MCF 10A (cell line): ENCODE measurements around the gene MED12L. TPM values are rescaled to one million over a fixed set of nuclear protein-coding genes. Genes with fewer than 3 reads are reported as not detected.
"Not testable (repeated sequence)": the region's sequence is repeated elsewhere in the genome, so short reads cannot be mapped to it uniquely, and the experiment has no call there.

ENCODE experiments used
- BruUV-seq: library from RNA; stranded (reverse); fragments of 400-500 nt; replicated peaks from 2 replicates; lab custom pipeline; 2021; lab: Mats Ljungman, UMichigan
- CTCF ChIA-PET: fragments of 300-600 bp; sonication (Branson Sonifier 250); formaldehyde crosslinking; extraction: SDS; loops from one replicate; lab custom pipeline; 2021; ENCODE audit warnings: antibody characterized with exemption, inconsistent platforms; lab: Yijun Ruan, JAX
- POLR2A ChIA-PET: fragments of 300-600, 350-650 bp; sonication (Branson Sonifier 250); formaldehyde crosslinking; extraction: SDS; loops from one replicate; lab custom pipeline; 2020; ENCODE audit warnings: antibody characterized with exemption, inconsistent platforms; lab: Yijun Ruan, JAX
- DNase-seq: peaks from one replicate; pipeline ENCODE4 v3.0.0-alpha.2; 2018; ENCODE audit not compliant: unreplicated experiment
- H3K27ac Mint-ChIP-seq: one replicate; pipeline ENCODE4 v1.8.0; 2022; ENCODE audit warnings: mild to moderate bottlenecking, low read depth, mixed read lengths; ENCODE audit not compliant: unreplicated experiment
- H3K27me3 Mint-ChIP-seq: one replicate; pipeline ENCODE4 v1.8.0; 2022; ENCODE audit warnings: mixed read lengths; ENCODE audit not compliant: insufficient read depth, unreplicated experiment
- H3K36me3 Mint-ChIP-seq: one replicate; pipeline ENCODE4 v1.8.0; 2022; ENCODE audit warnings: mild to moderate bottlenecking, moderate library complexity, mixed read lengths; ENCODE audit not compliant: insufficient read depth, unreplicated experiment
- H3K4me1 Mint-ChIP-seq: one replicate; pipeline ENCODE4 v1.8.0; 2022; ENCODE audit warnings: mixed read lengths; ENCODE audit not compliant: insufficient read depth, unreplicated experiment
- H3K4me3 Mint-ChIP-seq: one replicate; pipeline ENCODE4 v1.8.0; 2022; ENCODE audit warnings: mild to moderate bottlenecking, moderate library complexity, mixed read lengths; ENCODE audit not compliant: unreplicated experiment
- H3K9me3 Mint-ChIP-seq: one replicate; pipeline ENCODE4 v1.8.0; 2022; ENCODE audit warnings: mixed read lengths; ENCODE audit not compliant: unreplicated experiment
- CTCF ChIP-seq: fragments of 200-600 bp; IDR thresholded peaks from one replicate; pipeline ENCODE4 v1.8.0; 2022; ENCODE audit warnings: antibody characterized with exemption, mild to moderate bottlenecking; ENCODE audit not compliant: unreplicated experiment
- intact Hi-C: fragments of 100-400 bp; cut with micrococcal nuclease; formaldehyde crosslinking; loops from 2 replicates; pipeline ENCODE4 v1.14.1; 2022
- total RNA-seq: library from RNA; stranded (reverse); gene quantifications from 2 replicates; pipeline ENCODE4 v1.2.3, GENCODE V29; 2022

MED12L gene
- total RNA-seq, 1 experiment from 2014 or later = 0.47 TPM

GRCh38 chr3:151232991-151233390 is 147.5 kb downstream of the MED12L start:
- Mint-ChIP-seq H3K4me1 (peaks cover 7% of the 10 kb centered on the region), H3K36me3 (no peaks in the 10 kb centered on the region), H3K27me3 (no peaks in the 10 kb centered on the region), H3K27ac (no peak overlapping the region), H3K4me3 (no peak overlapping the region), H3K9me3 (no peaks in the 10 kb centered on the region)
- POLR2A ChIA-PET = interaction anchor here (0.6 kb wide), 1 partner anchor 48 kb away, joined by 4 read pairs; no protein-coding TSS in a partner anchor
- TF ChIP-seq CTCF = no peak
- BruUV-seq = no TSS peak
- intact Hi-C loops = no loop called here
- DNase-seq = no peak
- CTCF ChIA-PET = interaction anchor here (0.6 to 1.5 kb wide), 8 partner anchors 23 to 686 kb away, joined by 3 to 5 read pairs (median 4); no protein-coding TSS in a partner anchor

DNA sequence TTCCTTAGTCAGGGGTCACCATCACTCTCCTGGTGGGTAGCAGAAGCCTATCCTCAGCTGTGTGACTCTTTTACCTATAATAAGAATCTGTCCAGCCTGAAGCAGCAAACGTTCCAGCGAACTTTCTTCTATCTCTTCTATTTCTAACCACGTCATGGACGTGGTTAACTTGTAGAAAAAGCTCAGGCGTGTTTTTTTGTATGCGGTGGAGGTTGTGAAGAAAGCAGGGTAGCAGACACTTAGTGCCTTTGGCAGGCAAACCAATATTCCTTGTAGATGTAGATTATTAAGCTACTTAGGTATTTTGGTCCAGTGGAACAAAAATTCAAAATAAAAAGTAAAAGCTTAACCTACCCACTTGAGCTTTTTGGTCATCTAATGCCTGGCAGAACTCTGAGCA is 149.4 kb downstream of the MED12L start:
- TF ChIP-seq CTCF = no peak
- Mint-ChIP-seq H3K9me3 (no peaks in the 10 kb centered on the region), H3K4me1 (no peaks in the 10 kb centered on the region), H3K27me3 (no peaks in the 10 kb centered on the region), H3K27ac (no peak overlapping the region), H3K36me3 (no peaks in the 10 kb centered on the region), H3K4me3 (no peak overlapping the region)
- intact Hi-C loops = no loop called here
- ChIA-PET CTCF (interaction anchor here (0.6 to 2.5 kb wide), 6 partner anchors 20 to 79 kb away, joined by 3 to 12 read pairs (median 5); no protein-coding TSS in a partner anchor), POLR2A (interaction anchor here (1.0 kb wide), 1 partner anchor 9 kb away, joined by 4 read pairs; no protein-coding TSS in a partner anchor)
- no peak for DNase-seq
- no TSS peak for BruUV-seq

DNA sequence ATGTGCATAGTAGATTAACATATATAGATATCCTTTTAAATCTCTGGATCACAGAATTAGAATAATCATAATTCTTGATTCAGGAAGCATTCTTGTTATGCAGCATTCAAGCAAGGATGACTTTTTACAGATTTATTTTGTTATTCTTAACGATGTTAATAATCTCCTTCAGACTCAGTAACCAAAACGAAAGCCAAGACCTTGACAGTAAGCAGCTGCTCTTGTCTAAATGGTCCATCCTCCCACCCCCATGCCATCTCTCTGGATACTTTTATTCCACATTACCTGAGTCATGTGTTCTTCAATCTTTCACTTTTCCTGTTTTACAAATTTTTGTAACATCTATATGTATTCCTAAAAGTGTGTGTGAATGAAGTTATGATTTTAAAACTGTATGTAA is 150.9 kb downstream of the MED12L start:
- no peak for DNase-seq
- no peaks in the 10 kb centered on the region for H3K4me1 Mint-ChIP-seq
- peaks cover 5% of the 10 kb centered on the region for H3K36me3 Mint-ChIP-seq
- H3K27ac Mint-ChIP-seq = no peak overlapping the region
- ChIA-PET CTCF (interaction anchor here (2.5 kb wide), 1 partner anchor 68 kb away, joined by 11 read pairs; no protein-coding TSS in a partner anchor), POLR2A (interaction anchor here (0.6 to 0.7 kb wide), 2 partner anchors 146 to 1146 kb away, joined by 3 read pairs; no protein-coding TSS in a partner anchor)
- no peak overlapping the region for H3K4me3 Mint-ChIP-seq
- no peaks in the 10 kb centered on the region for H3K27me3 Mint-ChIP-seq
- H3K9me3 Mint-ChIP-seq = no peaks in the 10 kb centered on the region
- no peak for TF ChIP-seq CTCF
- BruUV-seq = no TSS peak
- intact Hi-C loops = no loop called here

DNA sequence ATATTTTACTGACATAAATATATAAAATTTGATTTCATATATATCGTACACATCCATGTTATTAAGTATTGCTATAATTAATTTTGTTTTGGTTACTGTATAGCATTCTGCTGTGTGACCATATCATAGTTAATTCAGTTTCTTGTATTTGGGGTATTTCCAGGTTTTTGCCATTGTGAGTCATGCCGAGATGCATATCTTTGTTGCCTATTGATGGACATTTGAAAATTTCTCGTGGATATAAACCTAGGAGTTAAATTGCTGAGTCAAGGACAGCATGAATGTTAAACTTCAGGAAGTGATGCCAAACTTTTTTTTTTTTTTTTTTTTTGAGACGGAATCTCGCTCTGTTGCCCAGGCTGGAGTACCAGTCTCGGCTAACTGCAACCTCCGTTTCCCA is 151.3 kb downstream of the MED12L start:
- ChIA-PET POLR2A (no interaction called here), CTCF (no interaction called here)
- no peak for DNase-seq
- H3K4me1 Mint-ChIP-seq = no peaks in the 10 kb centered on the region
- peaks cover 5% of the 10 kb centered on the region for H3K36me3 Mint-ChIP-seq
- no TSS peak for BruUV-seq
- no peak for TF ChIP-seq CTCF
- no peaks in the 10 kb centered on the region for H3K27me3 Mint-ChIP-seq
- no peaks in the 10 kb centered on the region for H3K9me3 Mint-ChIP-seq
- H3K4me3 Mint-ChIP-seq = no peak overlapping the region
- intact Hi-C loops = no loop called here
- H3K27ac Mint-ChIP-seq = no peak overlapping the region

DNA sequence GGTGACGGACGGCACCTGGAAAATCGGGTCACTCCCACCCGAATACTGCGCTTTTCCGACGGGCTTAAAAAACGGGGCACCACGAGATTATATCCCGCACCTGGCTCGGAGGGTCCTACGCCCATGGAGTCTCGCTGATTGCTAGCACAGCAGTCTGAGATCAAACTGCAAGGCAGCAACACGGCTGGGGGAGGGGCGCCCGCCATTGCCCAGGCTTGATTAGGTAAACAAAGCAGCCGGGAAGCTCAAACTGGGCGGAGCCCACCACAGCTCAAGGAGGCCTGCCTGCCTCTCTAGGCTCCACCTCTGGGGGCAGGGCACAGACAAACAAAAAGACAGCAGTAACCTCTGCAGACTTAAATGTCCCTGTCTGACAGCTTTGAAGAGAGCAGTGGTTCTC is 156.5 kb downstream of the MED12L start:
- H3K9me3 Mint-ChIP-seq, DNase-seq, H3K4me1 Mint-ChIP-seq, POLR2A ChIA-PET, intact Hi-C loops, BruUV-seq, H3K27ac Mint-ChIP-seq, H3K36me3 Mint-ChIP-seq, H3K27me3 Mint-ChIP-seq, H3K4me3 Mint-ChIP-seq: not testable (repeated sequence)
- CTCF ChIA-PET = interaction anchor here (0.6 kb wide), 1 partner anchor 1092 kb away, joined by 3 read pairs; no protein-coding TSS in a partner anchor
